Caco-2 (cell line): ENCODE data around the gene VPS13D. TPM values are rescaled to one million over a fixed set of nuclear protein-coding genes. Genes with fewer than 3 reads are reported as not detected.

Experiments used
- BruUV-seq: library from RNA; stranded (reverse); fragments of 400-500 nt; replicated peaks from 2 replicates; lab custom pipeline; 2021; lab: Mats Ljungman, UMichigan
- CTCF ChIA-PET: fragments of 300-600 bp; sonication (Branson Sonifier 250); formaldehyde crosslinking; loops from one replicate; lab custom pipeline; 2022; ENCODE audit warnings: antibody characterized with exemption; lab: Charles Lee
- POLR2A ChIA-PET: fragments of 300-600 bp; sonication (Branson Sonifier 250); formaldehyde crosslinking; loops from one replicate; lab custom pipeline; 2022; ENCODE audit warnings: antibody characterized with exemption; lab: Charles Lee
- DNase-seq, 2 experiments: peaks; one replicate each; pipeline versions ENCODE4 v3.0.0 to v3.0.0-alpha.2; 2020 to 2022
- H3K27me3 ChIP-seq: replicated peaks from 2 replicates; pipeline ENCODE4 v1.6.0; 2011; ENCODE audit warnings: low read length; ENCODE audit not compliant: control insufficient read depth, insufficient read depth
- H3K36me3 ChIP-seq: 2 replicates; pipeline ENCODE4 v1.5.1; 2011; ENCODE audit warnings: low read length; ENCODE audit not compliant: control insufficient read depth, insufficient read depth
- H3K4me1 ChIP-seq: fragments of 250-450 bp; sonication (Bioruptor Pico); 2 replicates; pipeline ENCODE4 v1.5.1; 2020; ENCODE audit warnings: mild to moderate bottlenecking
- H3K4me3 ChIP-seq: 2 replicates; pipeline ENCODE4 v1.5.1; 2011; ENCODE audit warnings: low read depth, mild to moderate bottlenecking, control low read depth, low read length
- H3K9me3 ChIP-seq: fragments of 250-450 bp; sonication (Bioruptor Pico); 2 replicates; pipeline ENCODE4 v1.5.1; 2020; ENCODE audit warnings: mild to moderate bottlenecking, moderate library complexity
- H3K27ac Mint-ChIP-seq: one replicate; pipeline ENCODE4 v1.8.0; 2022; ENCODE audit warnings: mixed read lengths; ENCODE audit not compliant: unreplicated experiment
- H3K27me3 Mint-ChIP-seq: one replicate; pipeline ENCODE4 v1.8.0; 2022; ENCODE audit warnings: mixed read lengths; ENCODE audit not compliant: insufficient read depth, unreplicated experiment
- H3K36me3 Mint-ChIP-seq: one replicate; pipeline ENCODE4 v1.8.0; 2022; ENCODE audit warnings: mild to moderate bottlenecking, mixed read lengths; ENCODE audit not compliant: insufficient read depth, unreplicated experiment
- H3K4me1 Mint-ChIP-seq: one replicate; pipeline ENCODE4 v1.8.0; 2022; ENCODE audit warnings: low read depth, mixed read lengths; ENCODE audit not compliant: unreplicated experiment
- H3K4me3 Mint-ChIP-seq: one replicate; pipeline ENCODE4 v1.8.0; 2022; ENCODE audit warnings: mild to moderate bottlenecking, moderate library complexity, mixed read lengths; ENCODE audit not compliant: unreplicated experiment
- H3K9me3 Mint-ChIP-seq: one replicate; pipeline ENCODE4 v1.8.0; 2022; ENCODE audit warnings: mixed read lengths; ENCODE audit not compliant: unreplicated experiment
- intact Hi-C: fragments of 100-400 bp; cut with micrococcal nuclease; formaldehyde crosslinking; loops from one replicate; pipeline ENCODE4 v1.10.0; 2022; ENCODE audit not compliant: unreplicated experiment
- total RNA-seq: library from RNA; stranded (reverse); gene quantifications from 2 replicates; pipeline ENCODE4 v1.2.3, GENCODE V29; 2022
- TF ChIP-seq, protein P1 (sequence below), 2 experiments: fragments of 200-600 bp in 1 of 2; IDR thresholded peaks; 1 replicate in 1 of 2; 2 replicates in 1 of 2; pipeline versions ENCODE4 v1.5.1 to v1.8.0; 2011 to 2022; ENCODE audit warnings: antibody characterized with exemption in 1 of 2, control low read depth in 1 of 2, inconsistent platforms in 1 of 2, low read depth in 1 of 2, low read length in 1 of 2, mild to moderate bottlenecking in 1 of 2, moderate library complexity in 1 of 2; ENCODE audit not compliant: insufficient read depth in 1 of 2, severe bottlenecking in 1 of 2, unreplicated experiment in 1 of 2

VPS13D gene
- total RNA-seq, 1 experiment from 2014 or later: 25.6 TPM

DNA sequence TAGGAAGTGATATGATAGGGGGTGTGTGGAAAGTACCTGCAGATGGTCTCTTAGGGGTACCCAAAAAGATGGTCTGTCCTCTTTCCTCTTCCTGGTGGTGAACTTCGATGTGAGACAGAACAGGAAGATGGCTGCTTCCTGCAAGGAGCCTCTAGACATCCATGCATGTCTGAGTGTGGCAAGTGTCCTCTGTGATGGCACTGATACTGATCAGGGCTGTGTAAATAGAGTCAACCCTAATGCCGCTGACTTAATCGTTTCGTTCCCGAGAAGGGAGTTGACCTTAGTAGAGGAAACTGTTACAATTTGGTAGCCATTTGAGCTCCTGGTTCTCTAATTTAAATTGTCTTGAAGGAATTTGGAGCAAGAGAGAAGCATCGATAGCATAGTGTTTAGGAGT is 168.6 kb downstream of the VPS13D start:
- no peak for DNase-seq
- no peaks in the 10 kb centered on the region for H3K27me3 ChIP-seq
- no peaks in the 10 kb centered on the region for H3K9me3 ChIP-seq
- H3K4me1 ChIP-seq: peaks cover 26% of the 10 kb centered on the region
- H3K4me3 ChIP-seq: no peak overlapping the region
- H3K27ac Mint-ChIP-seq: no peak overlapping the region
- H3K27me3 Mint-ChIP-seq: no peaks in the 10 kb centered on the region
- POLR2A ChIA-PET: no interaction called here
- H3K4me1 Mint-ChIP-seq: peaks cover 6% of the 10 kb centered on the region
- intact Hi-C loops: no loop called here
- no peak overlapping the region for H3K4me3 Mint-ChIP-seq
- H3K9me3 Mint-ChIP-seq: no peaks in the 10 kb centered on the region
- BruUV-seq: no TSS peak
- CTCF ChIA-PET: no interaction called here
- peaks cover 1% of the 10 kb centered on the region for H3K36me3 Mint-ChIP-seq
- TF ChIP-seq, protein P1, sequence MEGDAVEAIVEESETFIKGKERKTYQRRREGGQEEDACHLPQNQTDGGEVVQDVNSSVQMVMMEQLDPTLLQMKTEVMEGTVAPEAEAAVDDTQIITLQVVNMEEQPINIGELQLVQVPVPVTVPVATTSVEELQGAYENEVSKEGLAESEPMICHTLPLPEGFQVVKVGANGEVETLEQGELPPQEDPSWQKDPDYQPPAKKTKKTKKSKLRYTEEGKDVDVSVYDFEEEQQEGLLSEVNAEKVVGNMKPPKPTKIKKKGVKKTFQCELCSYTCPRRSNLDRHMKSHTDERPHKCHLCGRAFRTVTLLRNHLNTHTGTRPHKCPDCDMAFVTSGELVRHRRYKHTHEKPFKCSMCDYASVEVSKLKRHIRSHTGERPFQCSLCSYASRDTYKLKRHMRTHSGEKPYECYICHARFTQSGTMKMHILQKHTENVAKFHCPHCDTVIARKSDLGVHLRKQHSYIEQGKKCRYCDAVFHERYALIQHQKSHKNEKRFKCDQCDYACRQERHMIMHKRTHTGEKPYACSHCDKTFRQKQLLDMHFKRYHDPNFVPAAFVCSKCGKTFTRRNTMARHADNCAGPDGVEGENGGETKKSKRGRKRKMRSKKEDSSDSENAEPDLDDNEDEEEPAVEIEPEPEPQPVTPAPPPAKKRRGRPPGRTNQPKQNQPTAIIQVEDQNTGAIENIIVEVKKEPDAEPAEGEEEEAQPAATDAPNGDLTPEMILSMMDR (IDR thresholded peaks at IDR 0.05; ENCODE audit: insufficient read depth in 1 of 2, low read depth in 1 of 2, low read length in 1 of 2, severe bottlenecking in 1 of 2, unreplicated experiment in 1 of 2): no peak
- no peaks in the 10 kb centered on the region for H3K36me3 ChIP-seq

DNA sequence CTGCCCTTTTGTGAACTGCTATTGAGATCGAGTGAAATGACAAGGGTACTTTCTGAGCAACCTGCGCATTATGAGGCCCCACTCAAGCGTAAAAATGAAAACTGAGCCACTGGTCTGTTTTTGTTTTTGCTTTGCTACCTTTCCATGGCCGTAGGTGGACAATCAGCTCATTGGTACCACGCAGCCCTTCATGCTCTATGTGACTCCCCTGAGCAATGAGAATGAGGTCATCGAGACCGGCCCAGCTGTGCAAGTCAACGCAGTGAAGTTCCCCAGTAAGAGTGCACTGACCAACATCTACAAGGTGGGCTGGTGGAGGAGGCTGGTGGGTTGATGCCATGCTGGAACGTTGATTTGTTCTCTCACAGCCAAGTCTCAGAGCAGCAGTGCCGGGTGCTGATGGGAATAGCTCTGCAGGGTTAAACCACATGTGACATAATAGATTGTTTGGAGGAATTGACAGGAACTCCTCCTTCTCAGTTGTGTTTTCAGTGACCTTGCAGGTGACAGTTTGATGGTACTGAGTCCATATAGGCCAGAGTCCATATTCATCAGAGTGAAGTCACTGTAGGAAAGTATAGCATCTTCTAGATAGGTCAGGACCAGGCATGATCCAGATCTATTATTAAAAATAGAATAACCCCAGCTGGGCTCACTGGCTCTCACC is 170.3 kb downstream of the VPS13D start:
- H3K27me3 Mint-ChIP-seq: no peaks in the 10 kb centered on the region
- TF ChIP-seq, protein P1 (IDR thresholded peaks at IDR 0.05; ENCODE audit: insufficient read depth in 1 of 2, low read depth in 1 of 2, low read length in 1 of 2, severe bottlenecking in 1 of 2, unreplicated experiment in 1 of 2): no peak

DNA sequence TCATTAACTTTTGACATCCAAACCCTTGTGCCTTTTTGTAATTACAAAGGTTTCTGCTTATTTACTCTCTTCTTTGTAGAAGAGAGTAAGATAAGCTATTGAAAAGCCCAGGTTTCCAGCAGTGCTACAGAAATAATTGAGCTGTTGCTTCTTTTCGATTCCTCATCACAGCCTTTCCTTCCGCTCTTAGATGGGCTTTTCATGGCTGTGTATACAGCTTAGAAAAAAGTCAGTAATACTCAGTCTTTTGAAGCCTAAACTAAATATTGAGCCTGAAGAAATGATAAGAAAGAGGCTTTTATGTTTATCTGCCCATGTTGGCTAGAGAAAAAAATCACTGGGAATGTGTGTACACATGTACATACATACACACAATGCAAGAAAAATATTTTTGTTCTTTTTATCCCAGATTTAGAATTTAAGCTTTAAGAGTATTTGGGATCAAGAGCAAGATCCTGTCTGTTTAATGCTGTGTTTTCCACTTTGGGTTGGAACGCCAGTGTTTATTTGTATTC is 172.4 kb downstream of the VPS13D start:
- TF ChIP-seq, protein P1 (IDR thresholded peaks at IDR 0.05; ENCODE audit: insufficient read depth in 1 of 2, low read depth in 1 of 2, low read length in 1 of 2, severe bottlenecking in 1 of 2, unreplicated experiment in 1 of 2): no peak
- intact Hi-C loops: loop anchor here (1.0 kb wide), 2 partner anchors 21 to 214 kb away; no protein-coding TSS in a partner anchor
- BruUV-seq: no TSS peak
- CTCF ChIA-PET: interaction anchor here (0.9 to 1.8 kb wide), 2 partner anchors 217 to 257 kb away, joined by 3 read pairs; no protein-coding TSS in a partner anchor
- no peak overlapping the region for H3K4me3 ChIP-seq
- H3K9me3 ChIP-seq: no peaks in the 10 kb centered on the region
- POLR2A ChIA-PET: interaction anchor here (1.1 to 1.3 kb wide), 2 partner anchors 21 to 217 kb away, joined by 3 to 5 read pairs; no protein-coding TSS in a partner anchor
- no peaks in the 10 kb centered on the region for H3K27me3 ChIP-seq
- H3K36me3 ChIP-seq: peaks cover 2% of the 10 kb centered on the region
- no peaks in the 10 kb centered on the region for H3K27me3 Mint-ChIP-seq
- peak in 1 of 2 experiments; percentile 39 for DNase-seq
- peaks cover 14% of the 10 kb centered on the region for H3K36me3 Mint-ChIP-seq
- H3K4me1 Mint-ChIP-seq: peaks cover 6% of the 10 kb centered on the region
- no peak overlapping the region for H3K4me3 Mint-ChIP-seq
- H3K4me1 ChIP-seq: peaks cover 38% of the 10 kb centered on the region
- H3K27ac Mint-ChIP-seq: no peak overlapping the region
- no peaks in the 10 kb centered on the region for H3K9me3 Mint-ChIP-seq

More for the DNA sequence above, 170.3 kb downstream of the VPS13D start:
- DNase-seq: no peak
- H3K4me3 ChIP-seq: no peak overlapping the region
- intact Hi-C loops: no loop called here
- Mint-ChIP-seq H3K4me3 (no peak overlapping the region), H3K4me1 (peaks cover 6% of the 10 kb centered on the region), H3K9me3 (no peaks in the 10 kb centered on the region), H3K36me3 (peaks cover 14% of the 10 kb centered on the region), H3K27ac (no peak overlapping the region)
- CTCF ChIA-PET: no interaction called here
- H3K36me3 ChIP-seq: no peaks in the 10 kb centered on the region
- no TSS peak for BruUV-seq
- no peaks in the 10 kb centered on the region for H3K9me3 ChIP-seq
- POLR2A ChIA-PET: no interaction called here
- no peaks in the 10 kb centered on the region for H3K27me3 ChIP-seq
- peaks cover 29% of the 10 kb centered on the region for H3K4me1 ChIP-seq
